Neural progenitor cell (in vitro differentiated cells): Measurements from ENCODE around the gene SLX9. TPM values are rescaled to one million over a fixed set of nuclear protein-coding genes. Genes with fewer than 3 reads are reported as not detected.

Experiments used
- DNase-seq: peaks from one replicate; pipeline ENCODE4 v3.0.0-alpha.2; 2016; ENCODE audit warnings: low spot score
- H2AFZ ChIP-seq: fragments of 200-600 bp; sonication (generic); replicated peaks from 2 replicates; pipeline ENCODE4 v1.6.1; 2016; ENCODE audit warnings: antibody characterized with exemption
- H3F3A ChIP-seq: fragments of 200-600 bp; sonication (generic); 2 replicates; pipeline ENCODE4 v1.6.1; 2016; ENCODE audit warnings: antibody characterized with exemption, low read depth
- H3K27ac ChIP-seq: fragments of 200-600 bp; sonication (generic); 2 replicates; pipeline ENCODE4 v1.5.1; 2016; ENCODE audit warnings: mild to moderate bottlenecking
- H3K27me3 ChIP-seq: fragments of 200-600 bp; sonication (generic); 2 replicates; pipeline ENCODE4 v1.6.1; 2016; ENCODE audit warnings: mild to moderate bottlenecking, moderate library complexity
- H3K36me3 ChIP-seq: fragments of 200-600 bp; sonication (generic); 2 replicates; pipeline ENCODE4 v1.5.1; 2016
- H3K4me1 ChIP-seq: fragments of 200-600 bp; sonication (generic); 2 replicates; pipeline ENCODE4 v1.6.1; 2016; ENCODE audit warnings: mixed run types
- H3K4me2 ChIP-seq: fragments of 200-600 bp; sonication (generic); 2 replicates; pipeline ENCODE4 v1.6.1; 2016
- H3K4me3 ChIP-seq: fragments of 200-600 bp; sonication (generic); 2 replicates; pipeline ENCODE4 v1.5.1; 2016
- H3K79me2 ChIP-seq: fragments of 200-600 bp; sonication (generic); 2 replicates; pipeline ENCODE4 v1.6.1; 2016; ENCODE audit warnings: low read depth
- H3K9ac ChIP-seq: fragments of 200-600 bp; sonication (generic); 2 replicates; pipeline ENCODE4 v1.6.1; 2016
- H3K9me3 ChIP-seq: fragments of 200-600 bp; sonication (generic); 2 replicates; pipeline ENCODE4 v1.5.1; 2016; ENCODE audit warnings: low read depth
- H4K20me1 ChIP-seq: fragments of 200-600 bp; sonication (generic); 2 replicates; pipeline ENCODE4 v1.6.1; 2016; ENCODE audit warnings: low read depth
- H3K27ac Mint-ChIP-seq: 3 replicates; pipeline ENCODE4 v1.8.0; 2021; ENCODE audit warnings: mixed read lengths
- H3K27me3 Mint-ChIP-seq: 2 replicates; pipeline ENCODE4 v1.8.0; 2022; ENCODE audit warnings: low read depth, mild to moderate bottlenecking, inconsistent platforms, moderate library complexity, mixed read lengths; ENCODE audit not compliant: insufficient read depth
- H3K36me3 Mint-ChIP-seq: 3 replicates; pipeline ENCODE4 v1.8.0; 2021; ENCODE audit warnings: mixed read lengths
- H3K4me1 Mint-ChIP-seq: 3 replicates; pipeline ENCODE4 v1.8.0; 2021; ENCODE audit warnings: mixed read lengths
- H3K4me3 Mint-ChIP-seq: 3 replicates; pipeline ENCODE4 v1.8.0; 2021; ENCODE audit warnings: mild to moderate bottlenecking, moderate library complexity, mixed read lengths
- H3K9me3 Mint-ChIP-seq: 3 replicates; pipeline ENCODE4 v1.8.0; 2020; ENCODE audit warnings: mixed read lengths
- EZH2 ChIP-seq: fragments of 200-600 bp; sonication (generic); IDR thresholded peaks from 2 replicates; pipeline ENCODE4 v1.6.1; 2017; ENCODE audit warnings: antibody characterized with exemption, mild to moderate bottlenecking, moderate library complexity
- EZH2phosphoT487 ChIP-seq: fragments of 200-600 bp; sonication (generic); IDR thresholded peaks from 2 replicates; pipeline ENCODE4 v1.6.1; 2017; ENCODE audit warnings: antibody characterized with exemption
- total RNA-seq: library from RNA; depleted of rRNA; stranded (reverse); fragments of >200 nt; gene quantifications from 2 replicates; pipeline ENCODE4 v1.2.3, GENCODE V29; 2015; ENCODE audit warnings: low replicate concordance
- TF ChIP-seq, protein P1 (sequence below): fragments of 200-600 bp; sonication (generic); IDR thresholded peaks from 2 replicates; pipeline ENCODE4 v1.5.1; 2017; ENCODE audit warnings: antibody characterized with exemption, mild to moderate bottlenecking

SLX9 gene
- total RNA-seq, 1 donor from 2014 or later = 4.7 TPM

DNA sequence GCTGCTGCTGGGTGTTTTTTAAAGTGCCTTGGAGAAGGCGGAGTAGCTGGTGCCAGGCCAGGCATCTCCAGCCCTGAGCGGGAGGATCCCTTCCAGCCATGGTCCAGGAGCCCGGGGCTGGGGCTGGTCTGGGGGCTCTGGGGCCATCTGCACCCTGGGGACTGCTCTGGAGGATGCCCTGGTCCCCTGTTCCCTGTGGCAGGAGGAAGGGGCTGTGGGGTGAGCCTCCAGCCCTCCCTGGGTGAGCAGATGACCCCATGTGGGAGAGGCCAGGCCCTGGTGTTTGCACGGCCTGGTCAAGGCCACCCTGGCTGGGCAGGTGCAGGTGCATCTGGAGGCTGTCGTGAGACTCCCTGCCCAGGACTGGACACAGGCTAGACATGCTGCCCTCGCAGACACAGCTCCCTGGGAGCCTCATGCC is 56.7 kb downstream of the SLX9 start:
- no peaks in the 10 kb centered on the region for H3K36me3 Mint-ChIP-seq
- H3K9me3 ChIP-seq = no peaks in the 10 kb centered on the region
- no peak for DNase-seq
- peaks cover 13% of the 10 kb centered on the region for H3K4me1 Mint-ChIP-seq
- no peaks in the 10 kb centered on the region for H3K9me3 Mint-ChIP-seq
- no peaks in the 10 kb centered on the region for H4K20me1 ChIP-seq
- no peak overlapping the region for H3K9ac ChIP-seq
- TF ChIP-seq EZH2 (no peak), EZH2phosphoT487 (no peak)
- TF ChIP-seq, protein P1, sequence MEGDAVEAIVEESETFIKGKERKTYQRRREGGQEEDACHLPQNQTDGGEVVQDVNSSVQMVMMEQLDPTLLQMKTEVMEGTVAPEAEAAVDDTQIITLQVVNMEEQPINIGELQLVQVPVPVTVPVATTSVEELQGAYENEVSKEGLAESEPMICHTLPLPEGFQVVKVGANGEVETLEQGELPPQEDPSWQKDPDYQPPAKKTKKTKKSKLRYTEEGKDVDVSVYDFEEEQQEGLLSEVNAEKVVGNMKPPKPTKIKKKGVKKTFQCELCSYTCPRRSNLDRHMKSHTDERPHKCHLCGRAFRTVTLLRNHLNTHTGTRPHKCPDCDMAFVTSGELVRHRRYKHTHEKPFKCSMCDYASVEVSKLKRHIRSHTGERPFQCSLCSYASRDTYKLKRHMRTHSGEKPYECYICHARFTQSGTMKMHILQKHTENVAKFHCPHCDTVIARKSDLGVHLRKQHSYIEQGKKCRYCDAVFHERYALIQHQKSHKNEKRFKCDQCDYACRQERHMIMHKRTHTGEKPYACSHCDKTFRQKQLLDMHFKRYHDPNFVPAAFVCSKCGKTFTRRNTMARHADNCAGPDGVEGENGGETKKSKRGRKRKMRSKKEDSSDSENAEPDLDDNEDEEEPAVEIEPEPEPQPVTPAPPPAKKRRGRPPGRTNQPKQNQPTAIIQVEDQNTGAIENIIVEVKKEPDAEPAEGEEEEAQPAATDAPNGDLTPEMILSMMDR = no peak
- H3K4me3 Mint-ChIP-seq = no peak overlapping the region
- no peak overlapping the region for H3K27ac ChIP-seq
- no peak overlapping the region for H2AFZ ChIP-seq
- no peaks in the 10 kb centered on the region for H3K27me3 ChIP-seq
- H3K4me3 ChIP-seq = no peak overlapping the region
- H3F3A ChIP-seq = no peaks in the 10 kb centered on the region
- H3K4me1 ChIP-seq = no peaks in the 10 kb centered on the region
- peaks cover 3% of the 10 kb centered on the region for H3K27me3 Mint-ChIP-seq
- no peak overlapping the region for H3K27ac Mint-ChIP-seq
- no peak overlapping the region for H3K4me2 ChIP-seq
- no peaks in the 10 kb centered on the region for H3K36me3 ChIP-seq
- no peaks in the 10 kb centered on the region for H3K79me2 ChIP-seq

DNA sequence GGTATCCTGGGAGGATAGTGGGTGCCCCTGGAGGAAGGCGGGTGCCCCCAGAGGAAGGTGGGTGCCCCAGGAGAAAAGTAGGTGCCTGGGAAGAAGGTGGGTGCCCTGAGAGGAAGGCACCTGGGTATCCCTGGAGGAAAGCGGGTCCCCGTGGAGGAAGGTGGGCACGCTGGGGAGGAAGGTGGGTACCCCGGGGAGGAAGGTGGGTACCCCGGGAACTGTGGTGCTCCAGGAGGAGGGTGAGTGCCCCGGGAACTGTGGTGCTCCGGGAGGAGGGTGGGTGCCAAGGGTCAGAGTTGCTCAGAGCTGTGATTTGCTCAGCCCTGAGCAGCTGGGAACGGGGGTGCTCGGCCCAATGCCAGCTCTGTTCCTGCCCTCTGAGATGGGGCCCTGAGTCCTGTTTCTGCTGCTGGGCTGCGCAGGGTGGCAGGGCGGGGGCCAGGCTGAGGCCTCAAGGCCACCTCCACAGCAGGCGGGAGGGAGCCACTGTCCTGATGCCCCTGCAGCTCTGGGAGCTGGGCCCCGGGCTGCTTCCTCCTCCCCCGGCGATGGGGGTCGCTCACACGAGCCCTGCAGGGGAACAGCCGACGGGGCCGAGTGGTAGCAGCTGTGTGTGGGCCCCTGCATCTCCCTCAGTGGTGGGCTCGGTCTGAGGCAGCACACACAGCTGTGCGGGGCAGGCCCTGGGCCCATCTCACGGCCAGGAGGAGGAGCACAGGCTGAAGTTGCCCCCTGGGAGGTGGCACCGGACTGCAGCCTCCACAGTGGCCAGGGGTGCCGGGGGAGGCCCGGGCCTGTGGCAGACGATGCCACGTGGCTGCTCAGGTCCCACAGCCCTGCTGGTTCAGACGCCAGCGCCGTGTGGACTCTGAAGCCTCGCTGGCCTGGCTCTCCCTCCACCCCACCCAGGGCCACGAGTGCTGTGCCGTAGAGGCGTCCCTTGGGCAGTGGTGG is 57.4 kb downstream of the SLX9 start:
- H3K9me3 Mint-ChIP-seq = no peaks in the 10 kb centered on the region
- H3K4me3 ChIP-seq = no peak overlapping the region
- H3K27me3 Mint-ChIP-seq = peaks cover 3% of the 10 kb centered on the region
- no peak overlapping the region for H3K27ac ChIP-seq
- no peak overlapping the region for H3K4me2 ChIP-seq
- no peaks in the 10 kb centered on the region for H4K20me1 ChIP-seq
- DNase-seq = no peak
- H3K4me1 Mint-ChIP-seq = peaks cover 12% of the 10 kb centered on the region
- no peak overlapping the region for H2AFZ ChIP-seq
- no peaks in the 10 kb centered on the region for H3K27me3 ChIP-seq
- no peaks in the 10 kb centered on the region for H3K36me3 Mint-ChIP-seq
- no peak overlapping the region for H3K9ac ChIP-seq
- no peak overlapping the region for H3K4me3 Mint-ChIP-seq
- no peaks in the 10 kb centered on the region for H3K79me2 ChIP-seq
- H3K36me3 ChIP-seq = no peaks in the 10 kb centered on the region
- H3F3A ChIP-seq = no peaks in the 10 kb centered on the region
- H3K4me1 ChIP-seq = no peaks in the 10 kb centered on the region
- no peaks in the 10 kb centered on the region for H3K9me3 ChIP-seq
- H3K27ac Mint-ChIP-seq = no peak overlapping the region
- TF ChIP-seq EZH2phosphoT487 (no peak), EZH2 (no peak)
- TF ChIP-seq, protein P1 = no peak

DNA sequence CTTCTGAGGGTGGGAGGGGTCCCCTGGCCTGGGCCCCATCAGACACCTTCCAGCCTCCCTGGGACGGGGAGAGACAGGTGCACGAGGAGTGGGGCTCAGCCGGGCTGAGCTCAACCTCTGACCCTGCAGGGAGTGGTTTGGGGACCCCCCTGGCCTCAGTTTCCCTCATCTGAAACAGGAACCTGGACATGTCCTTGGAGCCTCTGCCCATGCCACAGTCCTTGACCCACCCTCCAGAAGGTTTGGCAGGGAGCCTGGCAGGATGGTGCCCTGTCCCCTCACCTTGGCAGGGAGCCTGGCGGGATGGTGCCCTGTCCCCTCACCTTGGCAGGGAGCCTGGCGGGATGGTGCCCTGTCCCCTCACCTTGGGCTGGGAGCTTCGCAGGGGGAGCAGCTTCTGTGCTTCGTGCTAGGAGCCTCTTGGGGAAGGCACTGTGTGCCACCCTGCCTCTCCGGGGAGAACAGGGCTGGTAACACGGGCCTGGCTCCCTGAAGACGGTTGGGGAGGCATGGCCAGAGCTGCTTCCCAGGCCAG is 58.3 kb downstream of the SLX9 start:
- peaks cover 3% of the 10 kb centered on the region for H3K27me3 Mint-ChIP-seq
- Histone ChIP-seq H3K9me3 (no peaks in the 10 kb centered on the region), H3K79me2 (no peaks in the 10 kb centered on the region), H2AFZ (no peak overlapping the region), H3K4me1 (peaks cover 2% of the 10 kb centered on the region), H3K36me3 (no peaks in the 10 kb centered on the region), H3K4me3 (no peak overlapping the region), H3F3A (peaks cover under 1% of the 10 kb centered on the region), H3K27me3 (no peaks in the 10 kb centered on the region), H3K27ac (no peak overlapping the region), H3K4me2 (no peak overlapping the region), H4K20me1 (no peaks in the 10 kb centered on the region), H3K9ac (no peak overlapping the region)
- H3K4me3 Mint-ChIP-seq = no peak overlapping the region
- H3K9me3 Mint-ChIP-seq = no peaks in the 10 kb centered on the region
- no peak for DNase-seq
- peaks cover 13% of the 10 kb centered on the region for H3K4me1 Mint-ChIP-seq
- no peaks in the 10 kb centered on the region for H3K36me3 Mint-ChIP-seq
- TF ChIP-seq EZH2 (no peak), EZH2phosphoT487 (no peak)
- TF ChIP-seq, protein P1 = no peak
- H3K27ac Mint-ChIP-seq = no peak overlapping the region
